NCI-H146 treated with DMSO at 0.1 percent for 48 hours (cell line): ENCODE data around the gene CHTF18.
A peak's percentile ranks its signal among the peaks of the same experiment; 100 is the strongest.

Source experiments
- DNase-seq: peaks from one replicate; lab custom pipeline; 2025; ENCODE audit not compliant: unreplicated experiment; lab: John Stamatoyannopoulos, UW

The CHTF18 gene

DNA sequence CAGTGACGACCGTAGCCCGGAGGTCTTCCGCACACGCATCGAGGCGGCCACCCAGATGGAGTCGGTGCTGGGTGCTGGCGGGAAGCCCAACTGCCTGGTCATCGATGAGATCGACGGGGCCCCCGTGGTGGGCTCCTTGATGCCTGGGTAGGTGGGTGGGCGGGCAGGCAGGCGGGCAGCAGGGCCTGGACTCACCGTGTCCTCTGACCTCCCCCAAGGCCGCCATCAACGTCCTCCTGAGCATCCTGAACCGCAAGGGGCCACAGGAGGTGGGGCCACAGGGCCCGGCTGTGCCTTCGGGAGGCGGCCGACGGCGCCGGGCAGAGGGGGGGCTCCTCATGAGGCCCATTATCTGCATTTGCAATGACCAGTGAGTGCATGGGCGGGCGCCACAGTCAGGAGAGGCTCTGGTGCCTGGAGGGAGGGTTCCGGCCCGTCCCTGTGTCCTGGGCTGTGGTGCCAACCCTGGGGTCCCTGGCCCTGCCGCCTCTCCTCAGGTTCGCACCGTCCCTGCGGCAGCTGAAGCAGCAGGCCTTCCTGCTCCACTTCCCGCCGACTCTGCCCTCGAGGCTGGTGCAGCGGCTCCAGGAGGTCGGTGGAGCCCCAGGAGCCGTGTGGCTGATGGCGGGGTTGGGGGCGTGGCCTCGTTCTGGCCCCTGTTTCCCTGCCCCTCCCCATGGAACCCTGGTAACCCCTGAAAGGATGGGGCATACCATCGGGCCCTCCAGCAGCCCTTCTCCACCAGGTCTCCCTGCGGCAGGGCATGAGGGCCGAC, 4.0 kb downstream of the CHTF18 start:
- no peak for DNase-seq

DNA sequence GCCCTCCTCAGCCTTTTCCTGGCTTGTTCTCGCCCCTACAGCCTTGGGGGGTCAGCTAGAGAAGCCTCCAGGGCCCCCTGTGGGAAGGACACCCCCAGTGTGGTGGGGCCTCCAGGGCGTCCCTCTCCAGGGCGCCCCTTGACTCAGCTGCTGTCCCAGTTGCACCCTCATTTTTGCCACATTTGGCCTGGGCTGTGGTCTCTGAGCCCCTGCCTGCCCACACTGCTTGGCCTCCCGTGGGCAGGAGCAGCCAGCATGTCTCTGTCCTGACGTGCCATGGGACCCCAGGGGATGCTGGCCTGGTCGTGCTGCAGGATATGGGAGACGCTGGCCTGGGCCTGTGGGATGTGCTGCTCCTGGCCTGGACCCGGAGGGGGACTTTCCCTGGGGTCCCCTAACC, 5.0 kb downstream of the CHTF18 start:
- no peak for DNase-seq

DNA sequence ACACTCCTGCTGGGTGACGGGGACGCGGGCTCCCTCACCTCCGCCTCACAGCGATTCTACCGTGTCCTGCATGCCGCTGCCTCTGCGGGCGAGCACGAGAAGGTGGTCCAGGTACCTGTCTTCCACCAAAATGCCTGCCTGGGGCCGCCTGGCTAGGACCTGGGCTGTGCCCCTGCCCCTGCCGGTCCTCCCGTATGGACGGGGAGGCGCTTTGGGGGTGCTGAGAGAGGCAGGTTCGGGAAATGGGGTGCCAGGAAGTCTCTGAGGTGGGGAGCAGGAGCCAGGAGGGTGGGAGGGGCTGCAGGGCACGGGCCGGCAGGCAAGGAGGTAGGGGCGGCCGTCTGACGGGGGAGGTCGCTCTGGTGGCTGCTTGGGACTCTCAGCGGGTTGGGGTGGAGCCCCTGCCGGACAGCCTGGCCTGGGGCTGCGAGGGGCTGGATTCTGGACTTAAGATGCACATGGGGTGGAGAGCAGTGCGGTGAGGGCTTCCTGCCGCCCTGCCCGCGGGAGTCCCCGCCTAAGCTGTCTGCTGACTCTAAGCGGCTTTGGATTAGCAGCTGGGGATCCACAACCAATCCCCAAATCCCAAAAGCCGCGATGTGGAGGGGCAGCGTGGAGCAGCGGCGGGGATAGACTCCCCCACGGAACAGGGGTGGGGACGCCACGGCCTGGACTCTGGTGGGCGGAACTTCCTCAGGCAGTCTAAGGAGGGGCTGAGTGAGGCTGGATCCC, 5.8 kb downstream of the CHTF18 start:
- no peak for DNase-seq

DNA sequence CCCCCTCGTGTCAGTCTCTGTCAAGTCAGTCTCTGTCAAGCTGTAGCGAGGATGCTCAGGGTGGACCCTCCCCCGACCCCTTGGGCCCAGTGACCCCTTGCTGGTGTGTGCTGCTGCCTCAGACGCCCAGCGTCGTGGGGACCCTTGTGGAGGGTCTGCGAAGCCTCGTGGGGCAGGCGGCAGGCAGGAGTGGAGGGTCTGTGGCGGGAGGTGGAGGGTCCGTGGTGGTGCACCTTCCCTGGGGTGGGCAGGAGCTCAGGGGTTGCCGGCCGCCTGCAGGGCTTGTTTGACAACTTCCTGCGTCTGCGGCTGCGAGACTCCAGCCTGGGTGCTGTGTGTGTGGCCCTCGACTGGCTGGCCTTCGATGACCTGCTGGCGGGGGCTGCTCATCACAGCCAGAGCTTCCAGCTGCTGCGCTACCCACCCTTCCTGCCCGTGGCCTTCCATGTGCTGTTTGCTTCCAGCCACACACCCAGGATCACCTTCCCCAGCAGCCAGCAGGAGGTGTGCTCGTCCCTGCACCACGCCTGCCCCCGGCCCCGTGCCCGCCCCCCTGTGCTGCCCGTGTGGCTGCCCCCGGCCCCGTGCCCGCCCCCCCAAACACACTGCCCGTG, 6.5 kb downstream of the CHTF18 start:
- no peak for DNase-seq

DNA sequence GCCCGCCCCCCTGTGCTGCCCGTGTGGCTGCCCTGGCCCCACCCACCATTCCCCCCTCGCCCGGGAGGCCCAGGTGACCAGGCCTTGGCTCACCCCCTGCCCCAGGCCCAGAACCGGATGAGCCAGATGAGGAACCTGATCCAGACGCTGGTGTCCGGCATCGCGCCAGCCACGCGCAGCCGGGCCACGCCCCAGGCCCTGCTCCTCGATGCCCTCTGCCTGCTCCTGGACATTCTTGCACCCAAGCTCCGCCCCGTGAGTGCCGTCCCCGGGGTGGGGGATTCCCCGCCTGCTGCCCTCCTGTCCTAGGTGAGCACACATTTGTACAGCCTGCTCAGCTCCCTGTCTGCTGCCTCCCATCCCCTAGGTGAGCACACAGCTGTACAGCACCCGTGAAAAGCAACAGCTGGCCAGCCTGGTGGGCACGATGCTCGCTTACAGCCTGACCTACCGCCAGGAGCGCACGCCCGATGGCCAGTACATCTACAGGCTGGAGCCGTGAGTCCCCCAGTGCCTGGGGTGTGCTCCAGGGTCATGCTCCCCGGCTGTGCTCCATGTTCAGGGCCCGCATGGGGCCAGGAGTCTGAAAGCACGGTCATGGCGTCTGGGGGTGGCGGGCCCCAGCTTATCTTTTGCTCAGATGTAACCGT, 7.3 kb downstream of the CHTF18 start:
- DNase-seq: no peak

DNA sequence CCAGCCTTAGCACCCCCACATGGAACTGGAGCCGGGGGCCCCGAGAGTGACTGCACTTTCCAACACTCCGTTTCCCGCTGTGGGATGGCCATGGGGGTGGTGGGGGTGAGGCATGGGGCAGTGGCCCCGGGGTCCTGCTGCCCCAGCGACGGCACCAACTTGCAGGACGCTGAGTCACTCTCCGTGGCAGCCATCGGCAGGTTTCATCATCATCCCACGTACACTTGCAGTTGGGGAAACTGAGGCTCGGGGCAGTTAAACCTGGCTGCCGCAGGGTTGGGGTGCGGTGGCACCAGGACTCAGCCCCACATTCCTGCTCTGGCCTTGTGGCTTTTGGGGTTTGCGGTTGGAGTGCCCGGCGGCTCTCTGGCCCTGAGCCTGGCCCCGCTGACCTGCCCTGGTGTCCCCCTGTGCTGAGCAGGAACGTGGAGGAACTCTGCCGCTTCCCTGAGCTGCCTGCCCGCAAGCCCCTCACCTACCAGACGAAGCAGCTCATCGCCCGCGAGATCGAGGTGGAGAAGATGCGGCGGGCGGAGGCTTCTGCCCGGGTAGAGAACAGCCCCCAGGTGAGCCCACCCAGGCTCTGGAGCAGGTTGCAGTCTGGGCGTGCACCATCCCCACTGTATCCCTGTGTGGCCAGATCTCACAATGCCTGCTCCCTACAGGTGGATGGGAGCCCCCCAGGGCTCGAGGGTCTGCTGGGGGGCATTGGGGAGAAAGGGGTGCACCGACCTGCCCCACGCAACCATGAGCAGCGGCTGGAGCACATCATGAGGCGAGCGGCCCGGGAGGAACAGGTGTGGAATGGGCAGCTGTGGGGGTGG, 8.1 kb downstream of the CHTF18 start:
- DNase-seq: no peak

DNA sequence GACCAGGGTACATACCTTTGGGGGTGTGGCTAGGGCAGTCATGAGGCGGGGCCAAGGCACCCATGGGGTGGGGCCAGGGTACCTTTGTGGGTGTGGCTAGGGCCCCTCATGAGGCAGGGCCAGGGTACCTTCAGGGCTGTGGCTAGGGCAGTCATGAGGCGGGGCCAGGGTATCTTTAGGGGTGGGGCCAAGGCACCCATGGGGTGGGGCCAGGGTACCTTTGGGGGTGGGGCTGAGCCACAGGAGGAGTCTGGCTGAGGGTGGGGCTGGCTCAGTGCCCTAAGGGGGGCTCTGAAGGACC, 8.7 kb downstream of the CHTF18 start:
- DNase-seq: no peak

DNA sequence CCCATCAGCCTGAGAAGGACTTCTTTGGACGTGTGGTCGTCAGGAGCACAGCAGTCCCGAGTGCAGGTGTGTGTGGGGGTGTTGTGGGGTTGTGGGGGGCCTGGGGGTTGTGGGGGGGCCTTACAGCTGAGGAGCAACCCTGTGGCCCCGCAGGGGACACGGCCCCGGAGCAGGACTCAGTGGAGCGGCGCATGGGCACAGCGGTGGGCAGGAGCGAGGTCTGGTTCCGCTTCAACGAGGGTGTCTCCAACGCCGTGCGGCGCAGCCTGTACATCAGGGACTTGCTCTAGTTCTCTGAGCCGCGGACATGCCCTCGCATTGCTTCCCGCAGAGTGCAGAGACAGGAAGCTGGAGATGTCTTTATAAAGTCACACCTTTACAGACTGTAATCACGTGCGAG, 9.3 kb downstream of the CHTF18 start:
- no peak for DNase-seq

DNA sequence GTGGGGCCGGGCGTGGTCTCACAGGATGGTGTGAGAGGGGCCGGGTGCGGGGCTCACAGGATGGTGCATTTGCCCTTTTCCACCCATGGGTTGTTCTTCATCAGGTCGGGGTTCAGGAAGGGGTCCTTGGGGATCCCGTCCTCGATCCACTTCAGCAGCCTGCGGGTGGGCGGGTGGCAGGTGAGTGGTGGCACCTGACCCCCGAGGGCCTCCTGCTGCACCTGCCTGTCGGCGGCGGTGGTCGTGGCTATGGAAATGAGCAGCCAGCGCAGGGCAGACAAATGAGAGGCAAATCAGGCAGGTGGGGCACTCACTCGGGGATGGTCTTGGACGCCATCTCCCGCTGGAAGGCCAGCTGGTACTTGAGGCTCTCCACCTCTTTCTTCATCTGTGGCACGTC, 10.2 kb downstream of the CHTF18 start:
- DNase-seq: no peak

DNA sequence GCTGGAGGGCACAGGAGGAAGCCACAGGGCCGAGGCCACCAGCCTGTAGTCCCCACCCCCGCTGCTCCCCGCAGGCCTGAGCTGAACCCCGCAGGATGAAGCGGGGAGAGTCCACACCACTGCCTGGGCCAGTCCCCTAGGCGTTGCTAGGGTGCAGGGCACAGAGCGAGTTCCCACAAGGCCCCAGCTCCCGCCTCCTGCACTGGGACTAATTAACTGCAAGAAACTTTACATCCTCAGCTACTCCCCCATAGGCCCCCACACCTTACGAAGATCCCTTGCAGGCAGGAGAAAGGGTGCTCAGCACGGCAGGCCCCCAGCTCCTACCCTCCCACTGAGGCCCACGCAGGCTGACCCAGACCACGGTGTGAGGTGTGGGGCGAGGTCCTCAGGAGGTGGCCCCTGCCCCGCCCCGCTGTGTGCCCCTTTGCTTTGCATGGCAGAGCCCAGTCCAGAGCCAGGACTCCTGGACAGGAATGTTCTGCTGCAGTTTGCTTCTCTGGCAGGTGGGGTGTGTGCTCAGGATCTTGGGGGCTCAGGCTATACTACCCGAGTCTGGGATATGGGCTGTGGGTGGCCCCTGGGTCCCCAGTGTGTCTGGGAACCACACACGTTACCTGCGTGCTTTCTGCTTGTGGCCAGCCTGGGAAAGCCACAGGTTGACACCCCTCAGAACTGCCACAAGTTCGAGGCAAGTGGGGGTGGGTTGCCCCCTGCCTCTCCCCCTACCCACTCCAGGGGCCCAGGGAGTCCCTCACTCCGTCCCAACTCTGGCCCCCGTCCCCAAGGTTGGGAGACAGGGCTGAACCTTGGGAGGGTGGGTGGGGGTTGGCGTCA, 10.9 kb downstream of the CHTF18 start:
- no peak for DNase-seq

DNA sequence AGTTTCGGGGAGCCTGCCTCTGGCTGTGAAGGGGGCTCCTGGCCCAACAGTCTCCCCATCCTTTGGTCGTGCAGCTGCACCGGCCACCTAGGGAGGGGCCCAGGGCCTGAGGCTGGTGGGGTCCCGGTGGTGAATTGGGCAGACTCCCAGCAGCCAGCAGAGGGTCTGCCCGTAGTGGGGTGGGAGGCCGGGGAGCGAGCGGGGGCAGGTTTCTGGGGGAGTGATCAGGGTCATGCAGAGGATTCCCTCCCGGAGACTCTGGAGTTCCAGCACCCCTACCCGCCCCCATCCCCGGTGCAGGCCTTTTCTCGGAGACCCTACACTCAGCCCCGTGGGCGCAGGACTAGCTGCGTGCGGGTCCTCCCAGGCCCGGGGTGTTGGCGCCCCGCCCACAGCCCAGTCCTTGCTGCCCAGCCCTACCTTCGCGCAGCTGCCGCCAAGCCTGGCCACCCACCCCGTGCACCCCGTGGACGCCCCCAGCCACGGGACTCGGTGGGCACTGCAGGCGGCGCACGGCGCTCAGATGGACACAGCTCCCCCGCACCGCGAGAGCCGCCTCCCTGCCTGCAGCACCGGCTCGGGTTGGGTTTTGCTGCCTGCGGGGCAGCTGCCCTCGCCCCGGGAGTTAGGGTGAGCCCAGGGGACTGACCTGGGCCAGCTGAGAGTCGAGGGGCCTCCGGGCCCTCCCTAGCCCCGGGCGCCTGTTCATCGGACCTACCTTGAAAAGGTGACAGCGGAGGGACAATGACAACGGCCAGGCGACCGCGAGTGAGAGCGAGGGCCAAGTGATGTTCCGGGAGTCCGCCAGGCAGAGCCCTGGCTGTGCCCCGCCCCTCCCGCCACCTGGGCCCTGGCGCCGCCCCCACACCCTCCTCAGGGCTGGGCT, 11.8 kb downstream of the CHTF18 start, which contains the start of gene GNG13:
GNG13 (minus strand) TSS at position 787 of the 886 bp plus-strand sequence. CDS start 1,657 bp downstream, outside the sequence.
- peak; percentile 35 for DNase-seq

DNA sequence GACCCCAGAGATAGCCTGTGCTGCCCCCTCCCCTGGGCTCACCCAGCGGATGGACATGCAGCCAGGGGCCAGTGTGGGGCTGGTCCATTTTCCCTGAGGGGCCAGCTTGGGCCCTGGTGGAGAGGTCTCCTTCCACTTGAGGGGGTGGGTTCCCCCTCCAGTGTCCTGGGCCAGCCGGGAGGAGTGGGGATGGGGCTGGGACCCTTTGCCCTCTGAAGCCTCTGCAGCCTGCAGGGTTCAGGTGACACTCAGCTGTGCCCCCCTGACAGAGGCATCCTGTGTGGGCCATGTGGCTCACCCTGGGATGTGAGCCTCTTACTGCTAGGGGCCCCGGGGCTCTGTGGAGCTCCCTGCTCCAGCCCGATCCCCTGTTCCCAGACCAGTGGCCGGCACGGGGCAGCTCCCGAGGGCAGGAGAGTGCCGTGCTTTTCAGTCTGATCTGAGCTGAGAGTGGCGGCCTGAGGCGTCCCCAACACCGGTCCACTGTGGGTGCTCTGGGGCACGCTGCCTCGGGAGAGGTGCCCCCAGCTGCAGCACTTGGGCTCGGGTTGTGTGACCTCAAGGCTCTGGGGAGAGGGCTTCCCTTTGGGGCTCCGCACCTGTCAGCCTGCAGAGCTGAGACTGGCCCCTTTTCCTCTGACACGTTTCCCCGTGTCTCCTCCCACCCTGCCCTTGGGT, 12.6 kb downstream of the CHTF18 start:
- no peak for DNase-seq

DNA sequence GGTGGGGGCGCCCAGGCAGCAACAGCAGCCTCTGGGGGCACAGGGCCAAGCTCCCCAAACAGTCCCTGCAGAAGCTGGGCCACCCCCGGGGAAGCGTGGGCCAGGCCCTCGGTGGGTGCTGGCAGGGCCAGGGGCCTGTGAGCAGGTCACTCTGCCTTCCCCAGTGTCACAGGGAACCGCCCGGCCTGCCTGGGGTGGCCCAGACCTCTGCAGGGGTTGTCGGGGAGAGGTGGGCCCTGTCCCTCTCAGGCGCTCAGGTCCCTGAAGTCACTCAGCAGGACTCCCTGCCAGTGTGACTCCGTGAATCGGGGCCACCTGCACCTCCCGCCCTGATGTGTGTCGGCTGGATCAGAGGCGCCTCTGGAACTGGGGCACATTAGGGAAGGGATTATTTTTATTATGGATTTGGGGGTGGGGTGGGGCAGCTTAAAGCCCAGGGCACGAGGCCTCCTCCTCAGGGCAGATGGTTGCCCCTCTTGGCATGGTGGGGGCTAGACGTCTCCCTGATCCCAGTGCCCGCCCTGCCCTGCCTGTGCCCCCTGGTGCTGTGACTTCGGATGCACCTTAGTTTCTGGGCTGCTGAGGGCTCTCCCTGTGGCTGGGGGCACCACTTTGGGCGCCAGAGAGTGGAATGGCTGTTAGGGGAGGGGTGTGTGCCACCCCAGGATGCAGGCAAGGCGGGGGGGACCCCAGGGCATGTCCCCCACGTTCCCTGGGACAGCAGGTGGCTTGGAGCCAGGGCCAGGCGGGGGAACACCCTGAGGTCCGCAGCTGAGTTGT, 13.4 kb downstream of the CHTF18 start:
- no peak for DNase-seq

DNA sequence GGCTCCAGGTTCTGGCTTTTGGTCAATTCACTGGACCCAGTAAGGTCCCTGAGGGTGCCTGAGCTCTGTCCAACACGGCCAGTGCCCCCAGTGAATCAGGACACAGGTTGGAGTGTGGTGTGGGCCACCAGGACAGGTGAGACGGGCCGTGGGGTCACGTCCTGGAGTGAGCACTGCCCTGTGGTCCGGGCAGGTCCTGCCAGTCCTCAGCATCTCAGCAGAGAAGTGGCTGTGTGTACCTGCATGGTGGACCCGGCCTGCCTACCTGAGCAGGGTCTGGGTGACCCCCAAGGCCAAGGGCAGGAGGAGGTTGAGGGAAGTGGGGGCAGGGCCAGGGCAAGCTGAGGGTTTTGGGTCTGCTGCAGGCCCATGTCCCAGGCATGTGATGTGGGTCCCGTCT, 14.0 kb downstream of the CHTF18 start:
- DNase-seq: no peak

DNA sequence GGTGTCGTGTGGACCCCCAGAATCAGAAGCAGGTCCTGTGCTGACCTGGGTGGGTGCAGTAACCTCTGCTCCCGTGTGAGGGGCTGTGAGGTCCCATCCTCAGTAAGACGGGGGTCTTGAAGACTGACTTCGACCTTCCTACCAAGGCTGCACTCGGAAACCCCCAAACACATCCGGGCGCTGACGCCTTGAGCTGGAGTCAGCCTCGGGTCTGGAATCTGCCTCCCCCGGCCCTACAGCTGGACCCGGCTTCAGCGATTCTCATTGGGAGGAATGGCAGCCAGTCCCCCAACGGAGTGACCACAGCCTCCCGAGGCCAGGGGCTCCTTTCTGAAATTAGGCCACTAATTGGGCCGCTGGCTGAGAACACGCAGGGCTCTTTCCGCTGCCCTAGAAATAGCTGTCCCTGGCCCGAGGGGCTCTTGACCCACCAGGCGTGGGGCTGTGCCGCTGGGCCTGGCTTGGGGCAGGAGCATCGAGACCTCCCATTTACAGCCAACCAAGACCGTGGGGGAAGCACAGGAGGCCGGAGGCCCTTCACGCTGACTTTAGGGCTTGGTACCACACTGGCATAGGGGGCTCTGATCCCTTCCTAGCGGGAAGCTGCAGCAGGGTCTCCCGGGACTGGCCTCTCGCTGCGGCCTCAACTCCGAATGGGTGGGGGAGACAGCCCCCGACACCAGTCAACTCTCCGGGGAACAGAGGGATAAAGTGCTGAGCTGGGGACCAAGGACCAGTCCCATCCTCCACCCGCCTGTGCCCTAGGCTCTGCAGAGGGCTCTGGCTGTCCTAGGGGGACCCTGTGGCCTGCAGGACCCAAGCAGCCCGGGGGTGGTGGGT, 14.7 kb downstream of the CHTF18 start:
- DNase-seq: no peak

DNA sequence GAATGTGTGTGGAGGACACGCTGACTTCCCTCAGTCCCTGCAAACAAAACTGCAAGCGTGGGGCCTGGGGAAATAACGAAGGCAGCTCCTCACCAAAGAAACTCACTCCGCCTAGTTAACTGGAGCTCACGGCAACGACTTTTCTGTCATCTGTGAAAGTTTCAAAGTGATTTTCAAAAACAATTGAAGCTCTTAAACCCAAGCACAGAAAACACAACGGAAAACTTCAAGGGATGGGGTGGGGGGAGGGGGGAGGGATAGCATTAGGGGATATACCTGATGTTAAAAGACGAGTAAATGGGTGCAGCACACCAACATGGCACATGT, 15.3 kb downstream of the CHTF18 start:
- DNase-seq: no peak
